GM12878 (cell line): ENCODE results near the gene ITK. TPM values are rescaled to one million over a fixed set of nuclear protein-coding genes. Genes with fewer than 3 reads are reported as not detected.

Experiments
- ATAC-seq: fragments of 200-7000 bp; cut with Tn5 transposase; 3 replicates; pipeline ENCODE4 v1.9.1; 2020; ENCODE audit warnings: mild to moderate bottlenecking, moderate library complexity
- BruUV-seq: library from RNA; stranded (reverse); fragments of 400-500 nt; replicated peaks from 2 replicates; lab custom pipeline; 2021; lab: Mats Ljungman, UMichigan
- CTCF ChIA-PET: fragments of 300-600 bp; sonication (Branson Sonifier 250); formaldehyde crosslinking; extraction: SDS; loops from one replicate; lab custom pipeline; 2021; ENCODE audit warnings: inconsistent platforms; lab: Yijun Ruan, JAX
- POLR2A ChIA-PET: fragments of 350-600 bp; formaldehyde crosslinking; extraction: SDS; loops from one replicate; lab custom pipeline; 2021; ENCODE audit warnings: inconsistent platforms; lab: Charles Lee
- RAD21 ChIA-PET: fragments of 300-600 bp; sonication (Branson Sonifier 250); formaldehyde crosslinking; loops from one replicate; lab custom pipeline; 2023; ENCODE audit warnings: antibody characterized with exemption; ENCODE audit not compliant: unreplicated experiment; lab: Charles Lee
- SMC1A ChIA-PET: fragments of 300-600 bp; sonication (Branson Sonifier 250); formaldehyde crosslinking; loops from one replicate; lab custom pipeline; 2023; ENCODE audit not compliant: unreplicated experiment, uncharacterized antibody; lab: Charles Lee
- DNase-seq: peaks from one replicate; pipeline ENCODE4 v3.0.0-alpha.2; 2011; ENCODE audit warnings: low read depth, low spot score
- FAIRE-seq: peaks from 3 replicates; lab custom pipeline; 2011; peaks lifted over from hg19 to GRCh38; lab: Jason Lieb, UNC
- H2AFZ ChIP-seq: 2 replicates; pipeline ENCODE4 v1.6.0; 2011; ENCODE audit warnings: low read depth, low read length, control low read depth; ENCODE audit not compliant: control insufficient read depth
- H3K27ac ChIP-seq: 2 replicates; pipeline ENCODE4 v1.5.1; 2011; ENCODE audit warnings: control low read depth; ENCODE audit not compliant: control insufficient read depth, insufficient read depth
- H3K27me3 ChIP-seq, 2 experiments: replicated peaks in 1 of 2; 2 replicates each; pipeline versions ENCODE4 v1.6.0 to v1.6.1; 2011; ENCODE audit warnings: low read length in 1 of 2; ENCODE audit not compliant: control insufficient read depth in 2 of 2, insufficient read depth in 2 of 2
- H3K36me3 ChIP-seq, 2 experiments: 2 replicates each; pipeline ENCODE4 v1.5.1; 2011; ENCODE audit warnings: low read length in 1 of 2; ENCODE audit not compliant: control insufficient read depth in 2 of 2, insufficient read depth in 2 of 2
- H3K4me1 ChIP-seq: 2 replicates; pipeline ENCODE4 v1.6.1; 2011; ENCODE audit warnings: mild to moderate bottlenecking, low read length, moderate library complexity, mixed read lengths; ENCODE audit not compliant: control insufficient read depth, insufficient read depth
- H3K4me2 ChIP-seq: 2 replicates; pipeline ENCODE4 v1.6.0; 2011; ENCODE audit warnings: control low read depth; ENCODE audit not compliant: control insufficient read depth, insufficient read depth
- H3K4me3 ChIP-seq: fragments of 200-600 bp; sonication (generic); 2 replicates; pipeline ENCODE4 v1.5.1; 2016
- H3K79me2 ChIP-seq: 2 replicates; pipeline ENCODE4 v1.6.0; 2011; ENCODE audit warnings: low read length; ENCODE audit not compliant: control insufficient read depth, insufficient read depth
- H3K9ac ChIP-seq: 2 replicates; pipeline ENCODE4 v1.8.0; 2011; ENCODE audit warnings: low read length, control low read depth, mixed read lengths; ENCODE audit not compliant: control insufficient read depth, insufficient read depth
- H3K9me3 ChIP-seq: replicated peaks from 3 replicates; pipeline ENCODE4 v1.5.1; 2011; ENCODE audit warnings: mild to moderate bottlenecking, low read length; ENCODE audit not compliant: control insufficient read depth, insufficient read depth
- H4K20me1 ChIP-seq: 2 replicates; pipeline ENCODE4 v1.6.0; 2011; ENCODE audit not compliant: control insufficient read depth, insufficient read depth
- ATF2 ChIP-seq: IDR thresholded peaks from 2 replicates; pipeline ENCODE4 v1.6.1; 2012; ENCODE audit warnings: low read length, inconsistent platforms
- CBX5 ChIP-seq: sonication (generic); IDR thresholded peaks from 2 replicates; pipeline ENCODE4 v1.6.1; 2016; ENCODE audit warnings: low read depth, moderate library complexity, mild to moderate bottlenecking, inconsistent platforms
- DPF2 ChIP-seq: fragments of 450-650 bp; IDR thresholded peaks from 2 replicates; pipeline ENCODE4 v1.6.1; 2017; ENCODE audit warnings: mild to moderate bottlenecking
- E2F4 ChIP-seq: IDR thresholded peaks from 2 replicates; pipeline ENCODE4 v1.6.1; 2012; ENCODE audit warnings: low read depth, low read length, improper control_type of control experiment
- EED ChIP-seq: sonication (generic); IDR thresholded peaks from 2 replicates; pipeline ENCODE4 v1.6.1; 2016; ENCODE audit warnings: antibody characterized with exemption, low read depth
- ETV6 ChIP-seq, 2 experiments: fragments of 450-650 bp in 1 of 2; IDR thresholded peaks in 1 of 2; conservative IDR thresholded peaks in 1 of 2; 2 replicates each; pipeline ENCODE4 v1.6.1; 2014; ENCODE audit warnings: antibody characterized with exemption in 1 of 2, borderline replicate concordance in 1 of 2, low read depth in 1 of 2, mild to moderate bottlenecking in 1 of 2, moderate library complexity in 1 of 2
- FOXK2 ChIP-seq: fragments of 450-650 bp; IDR thresholded peaks from 2 replicates; pipeline ENCODE4 v1.6.1; 2017; ENCODE audit warnings: mild to moderate bottlenecking, moderate library complexity
- GABPA ChIP-seq: IDR thresholded peaks from 2 replicates; pipeline ENCODE4 v1.6.1; 2014; ENCODE audit warnings: antibody characterized with exemption, low read depth, mild to moderate bottlenecking, inconsistent platforms
- MAX ChIP-seq: IDR thresholded peaks from 2 replicates; pipeline ENCODE4 v1.6.1; 2012; ENCODE audit warnings: low read depth, low read length, improper control_type of control experiment
- MEF2A ChIP-seq: IDR thresholded peaks from 2 replicates; pipeline ENCODE4 v1.6.1; 2011; ENCODE audit warnings: low read depth, mild to moderate bottlenecking, low read length, moderate library complexity; ENCODE audit not compliant: insufficient read depth
- MTA2 ChIP-seq: fragments of 450-650 bp; IDR thresholded peaks from 2 replicates; pipeline ENCODE4 v1.6.1; 2016; ENCODE audit warnings: low read depth, mild to moderate bottlenecking, moderate library complexity
- NFIC ChIP-seq: IDR thresholded peaks from 2 replicates; pipeline ENCODE4 v1.6.1; 2012; ENCODE audit warnings: low read depth, mild to moderate bottlenecking, inconsistent platforms, low read length, moderate library complexity
- PAX8 ChIP-seq: fragments of 450-650 bp; IDR thresholded peaks from 2 replicates; pipeline ENCODE4 v1.6.1; 2017; ENCODE audit warnings: mild to moderate bottlenecking, moderate library complexity
- RAD21 ChIP-seq: IDR thresholded peaks from 2 replicates; pipeline ENCODE4 v1.6.1; 2011; ENCODE audit warnings: mild to moderate bottlenecking, low read depth, low read length, moderate library complexity; ENCODE audit not compliant: insufficient read depth
- SMARCA5 ChIP-seq: fragments of 450-650 bp; IDR thresholded peaks from 2 replicates; pipeline ENCODE4 v1.6.1; 2017; ENCODE audit warnings: mild to moderate bottlenecking
- SMC3 ChIP-seq: IDR thresholded peaks from 2 replicates; pipeline ENCODE4 v1.6.1; 2011; ENCODE audit warnings: low read length, improper control_type of control experiment, borderline replicate concordance
- SRF ChIP-seq, 2 experiments: IDR thresholded peaks; 2 replicates each; pipeline ENCODE4 v1.6.1; 2011; ENCODE audit warnings: low read depth in 2 of 2, low read length in 2 of 2, mild to moderate bottlenecking in 1 of 2, moderate library complexity in 1 of 2
- SUPT20H ChIP-seq: IDR thresholded peaks from 2 replicates; pipeline ENCODE4 v1.6.1; 2011; ENCODE audit warnings: low read depth, mild to moderate bottlenecking, low read length, moderate library complexity, borderline replicate concordance; ENCODE audit not compliant: control insufficient read depth
- WGBS: methylation state at CpG from one replicate; pipeline ENCODE4 v1.1.6; 2016; ENCODE audit warnings: low lambda C conversion rate; ENCODE audit not compliant: insufficient replicate concordance, insufficient coverage; ENCODE audit errors: missing lambda C conversion rate; 5-methylcytosine and 5-hydroxymethylcytosine counted together
- in situ Hi-C: fragments of 300-500 bp; cut with MboI; formaldehyde crosslinking; loops from 9 replicates; pipeline ENCODE4 v1.14.3; 2018; ENCODE audit warnings: mixed read lengths
- intact Hi-C: fragments of 100-400 bp; cut with micrococcal nuclease; formaldehyde crosslinking; loops from one replicate; pipeline ENCODE4 v1.14.2; 2022; ENCODE audit not compliant: unreplicated experiment
- polyA plus RNA-seq, 11 experiments: library from polyadenylated mRNA; depleted of rRNA in 4 of 11; unstranded in 6 of 11; stranded (reverse) in 5 of 11; fragments of >200 nt; fragmentation: Nextera tagmentation in 4 of 11; fragmentation: Illumina TruSeq in 1 of 11; extraction: Ambion mirVana in 4 of 11; extraction: Trizol in 1 of 11; gene quantifications; 1 replicate in 1 of 11; 2 replicates in 10 of 11; pipeline versions ENCODE4 v1.2.1 to v1.2.3, GENCODE V29; 2011 to 2016; ENCODE audit warnings: inconsistent platforms in 2 of 11, missing spikeins in 2 of 11, low read depth in 1 of 11
- total RNA-seq, 4 experiments: library from RNA; depleted of rRNA in 3 of 4; stranded (reverse); fragments of >200 nt in 3 of 4; fragmentation: Illumina TruSeq in 1 of 4; extraction: Trizol in 1 of 4; gene quantifications; 2 replicates each; pipeline versions ENCODE4 v1.2.1 to v1.2.3, GENCODE V29; 2013 to 2021
- TF ChIP-seq, protein P1 (sequence below): fragments of 450-650 bp; IDR thresholded peaks from 2 replicates; pipeline ENCODE4 v1.6.1; 2016; ENCODE audit warnings: mild to moderate bottlenecking

Gene ITK
- total and polyA plus RNA-seq, 10 of the 15 experiments (the other 5 are each of a cell fraction or from before 2014, with no cell fraction given): 0.05 to 2.4 (median 0.76) TPM

DNA sequence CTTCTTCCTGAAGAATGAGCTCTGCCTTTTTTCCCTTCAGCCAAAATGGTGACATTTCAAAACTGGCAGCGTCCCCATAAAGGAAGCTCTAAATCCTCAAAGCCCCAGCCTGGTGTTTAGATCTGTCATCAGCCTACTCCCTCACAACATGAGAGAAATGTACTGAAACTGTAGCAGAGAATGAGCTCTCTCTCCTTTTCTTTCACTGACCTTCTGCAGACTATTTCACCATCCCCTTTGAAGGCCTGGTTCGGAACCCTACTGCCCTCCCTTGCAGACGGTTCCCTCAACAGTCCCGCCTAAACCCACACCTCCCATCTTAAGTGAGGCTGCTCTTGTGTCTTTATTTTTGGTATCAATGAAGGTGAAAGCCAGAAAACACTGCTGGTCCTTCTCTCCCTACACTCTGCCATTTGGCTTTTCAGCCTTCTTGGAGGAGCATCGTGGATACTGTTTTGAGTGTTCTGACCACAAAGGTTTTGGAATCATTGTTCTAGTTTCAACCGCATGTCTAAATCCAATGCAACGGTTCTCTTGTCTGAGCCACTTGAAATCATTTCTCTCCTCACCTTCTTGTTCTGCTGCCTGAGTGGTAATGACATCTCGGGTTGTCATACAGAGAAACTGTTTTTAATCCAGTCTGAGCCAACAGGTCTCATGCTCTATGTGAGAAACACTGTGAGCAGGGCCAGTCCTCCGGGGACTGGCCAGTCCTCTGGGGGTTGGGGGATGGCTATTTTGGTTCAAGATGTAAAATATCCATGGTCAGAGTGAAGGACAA, 39.0 kb downstream of the ITK start:
- under 1% methylated on average over 9 of the region's 9 CpGs for WGBS
- in situ Hi-C loops (no loop called here), intact Hi-C loops (loop anchor here (1.0 to 2.0 kb wide), 2 partner anchors 33 to 47 kb away; no protein-coding TSS in a partner anchor)
- DNase-seq (peak; percentile 50), FAIRE-seq (peak; percentile 84), ATAC-seq (peak; percentile 75)
- POLR2A ChIA-PET: interaction anchor here (0.6 to 4.7 kb wide), 3 partner anchors 33 to 52 kb away, joined by 3 to 20 read pairs (median 3); no protein-coding TSS in a partner anchor
- H3K27ac ChIP-seq: peak overlapping the region; percentile 54
- no peaks in the 10 kb centered on the region for H3K79me2 ChIP-seq
- RAD21 ChIA-PET: interaction anchor here (0.6 to 2.1 kb wide), 7 partner anchors 13 to 104 kb away, joined by 3 to 15 read pairs (median 4); no protein-coding TSS in a partner anchor
- no peaks in the 10 kb centered on the region for H3K9me3 ChIP-seq
- H3K27me3 ChIP-seq: no peaks in the 10 kb centered on the region
- CTCF ChIA-PET: interaction anchor here (0.6 to 6.3 kb wide), 10 partner anchors 11 to 297 kb away, joined by 3 to 53 read pairs (median 4); no protein-coding TSS in a partner anchor
- no TSS peak for BruUV-seq
- H3K9ac ChIP-seq: no peak overlapping the region
- H3K4me3 ChIP-seq: no peak overlapping the region
- SMC1A ChIA-PET: interaction anchor here (0.6 to 3.9 kb wide), 15 partner anchors 8 to 298 kb away, joined by 3 to 29 read pairs (median 4); no protein-coding TSS in a partner anchor
- peak overlapping the region; percentile 77 for H2AFZ ChIP-seq
- no peaks in the 10 kb centered on the region for H4K20me1 ChIP-seq
- peaks cover 53% of the 10 kb centered on the region for H3K4me1 ChIP-seq
- H3K4me2 ChIP-seq: peak overlapping the region; percentile 38
- H3K36me3 ChIP-seq: no peaks in the 10 kb centered on the region
- TF ChIP-seq MTA2: peak; percentile 55; the same call in 1 of the 2 replicates
- 0 out of 4 replicates have a peak, but pooled peaks of 1 of the 2 experiments have one; percentile 19 for TF ChIP-seq SRF (IDR thresholded peaks at IDR 0.05; ENCODE audit: low read depth in 2 of 2, low read length in 2 of 2)
- TF ChIP-seq, protein P1, sequence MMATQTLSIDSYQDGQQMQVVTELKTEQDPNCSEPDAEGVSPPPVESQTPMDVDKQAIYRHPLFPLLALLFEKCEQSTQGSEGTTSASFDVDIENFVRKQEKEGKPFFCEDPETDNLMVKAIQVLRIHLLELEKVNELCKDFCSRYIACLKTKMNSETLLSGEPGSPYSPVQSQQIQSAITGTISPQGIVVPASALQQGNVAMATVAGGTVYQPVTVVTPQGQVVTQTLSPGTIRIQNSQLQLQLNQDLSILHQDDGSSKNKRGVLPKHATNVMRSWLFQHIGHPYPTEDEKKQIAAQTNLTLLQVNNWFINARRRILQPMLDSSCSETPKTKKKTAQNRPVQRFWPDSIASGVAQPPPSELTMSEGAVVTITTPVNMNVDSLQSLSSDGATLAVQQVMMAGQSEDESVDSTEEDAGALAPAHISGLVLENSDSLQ: no peak
- TF ChIP-seq PAX8: no peak
- TF ChIP-seq ATF2: peak; percentile 91
- TF ChIP-seq MEF2A: peak; percentile 75
- peak; percentile 47; the same call in 1 of the 2 replicates for TF ChIP-seq GABPA
- TF ChIP-seq NFIC: peak; percentile 97
- 0 out of 2 replicates have a peak, but pooled peaks have one; percentile 42 for TF ChIP-seq CBX5
- TF ChIP-seq SMC3: no peak; the same call in 1 of the 2 replicates
- TF ChIP-seq RAD21: 0 out of 2 replicates have a peak, but pooled peaks have one; percentile 12
- TF ChIP-seq DPF2: peak; percentile 82
- TF ChIP-seq SMARCA5: no peak
- TF ChIP-seq MAX: no peak
- peak; percentile 99 for TF ChIP-seq EED
- peak in 1 of 2 experiments; percentile 67; a peak in 1 of 4 replicates for TF ChIP-seq ETV6 (conservative IDR thresholded peaks at IDR 0.05 in 1 of 2, IDR thresholded peaks at IDR 0.05 in 1 of 2; ENCODE audit: borderline replicate concordance in 1 of 2, low read depth in 1 of 2)
- no peak for TF ChIP-seq E2F4
- TF ChIP-seq FOXK2: no peak
- TF ChIP-seq SUPT20H: no peak
